ENCODE data around the gene DDIAS.

Gene DDIAS

DNA sequence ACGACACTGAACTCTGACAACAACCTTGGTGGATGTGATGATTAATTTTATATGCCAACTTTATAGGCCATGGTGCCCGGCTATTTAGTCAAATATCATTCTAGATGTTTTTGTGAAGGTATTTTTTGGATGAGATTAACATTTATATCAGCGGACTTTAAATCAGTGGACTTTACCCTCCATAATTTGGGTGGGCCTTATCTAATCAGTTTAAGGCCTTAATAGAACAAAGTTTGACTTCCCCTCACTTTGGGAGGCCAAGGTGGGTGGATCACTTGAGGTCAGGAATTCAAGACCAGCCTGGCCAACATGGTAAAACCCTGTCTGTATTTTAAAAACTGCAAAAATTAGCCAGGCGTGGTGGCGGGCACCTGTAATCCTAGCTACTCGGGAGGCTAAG, 5.4 kb upstream of the DDIAS start:
- no peak overlapping the region for H3K4me3 ChIP-seq (ENCODE audit: control insufficient read depth, low read depth, low read length)

DNA sequence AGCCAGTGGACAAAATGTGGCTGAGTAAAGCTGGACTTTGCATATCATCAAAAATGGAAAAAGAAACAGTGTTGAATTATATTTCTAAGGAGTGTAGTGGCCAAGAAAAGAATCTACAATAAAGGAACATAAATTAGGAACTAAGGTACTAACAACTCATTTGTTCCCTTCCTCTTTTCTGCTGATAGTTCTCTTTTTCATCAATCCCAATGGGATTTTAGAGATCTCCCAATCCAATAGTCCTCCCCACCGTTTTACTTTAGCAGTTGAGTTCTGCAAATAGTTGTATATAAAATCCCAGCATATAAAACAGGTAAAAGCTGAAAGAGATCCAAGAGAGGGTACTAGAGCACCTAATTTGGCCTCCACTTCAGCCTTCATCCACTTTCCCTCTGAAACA, 3.3 kb upstream of the DDIAS start:
- DNase-seq (ENCODE audit: low read depth), result no peak
- TF ChIP-seq, protein P1, sequence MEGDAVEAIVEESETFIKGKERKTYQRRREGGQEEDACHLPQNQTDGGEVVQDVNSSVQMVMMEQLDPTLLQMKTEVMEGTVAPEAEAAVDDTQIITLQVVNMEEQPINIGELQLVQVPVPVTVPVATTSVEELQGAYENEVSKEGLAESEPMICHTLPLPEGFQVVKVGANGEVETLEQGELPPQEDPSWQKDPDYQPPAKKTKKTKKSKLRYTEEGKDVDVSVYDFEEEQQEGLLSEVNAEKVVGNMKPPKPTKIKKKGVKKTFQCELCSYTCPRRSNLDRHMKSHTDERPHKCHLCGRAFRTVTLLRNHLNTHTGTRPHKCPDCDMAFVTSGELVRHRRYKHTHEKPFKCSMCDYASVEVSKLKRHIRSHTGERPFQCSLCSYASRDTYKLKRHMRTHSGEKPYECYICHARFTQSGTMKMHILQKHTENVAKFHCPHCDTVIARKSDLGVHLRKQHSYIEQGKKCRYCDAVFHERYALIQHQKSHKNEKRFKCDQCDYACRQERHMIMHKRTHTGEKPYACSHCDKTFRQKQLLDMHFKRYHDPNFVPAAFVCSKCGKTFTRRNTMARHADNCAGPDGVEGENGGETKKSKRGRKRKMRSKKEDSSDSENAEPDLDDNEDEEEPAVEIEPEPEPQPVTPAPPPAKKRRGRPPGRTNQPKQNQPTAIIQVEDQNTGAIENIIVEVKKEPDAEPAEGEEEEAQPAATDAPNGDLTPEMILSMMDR (IDR thresholded peaks at IDR 0.05; ENCODE audit: control insufficient read depth, insufficient read depth, low read depth, low read length, missing control alignments), result no peak
- H3K4me3 ChIP-seq (ENCODE audit: control insufficient read depth, low read depth, low read length), result no peak overlapping the region

More for the DNA sequence above, 5.4 kb upstream of the DDIAS start:
- TF ChIP-seq, protein P1 (IDR thresholded peaks at IDR 0.05; ENCODE audit: control insufficient read depth, insufficient read depth, low read depth, low read length, missing control alignments), result no peak
- no peak for DNase-seq (ENCODE audit: low read depth)

DNA sequence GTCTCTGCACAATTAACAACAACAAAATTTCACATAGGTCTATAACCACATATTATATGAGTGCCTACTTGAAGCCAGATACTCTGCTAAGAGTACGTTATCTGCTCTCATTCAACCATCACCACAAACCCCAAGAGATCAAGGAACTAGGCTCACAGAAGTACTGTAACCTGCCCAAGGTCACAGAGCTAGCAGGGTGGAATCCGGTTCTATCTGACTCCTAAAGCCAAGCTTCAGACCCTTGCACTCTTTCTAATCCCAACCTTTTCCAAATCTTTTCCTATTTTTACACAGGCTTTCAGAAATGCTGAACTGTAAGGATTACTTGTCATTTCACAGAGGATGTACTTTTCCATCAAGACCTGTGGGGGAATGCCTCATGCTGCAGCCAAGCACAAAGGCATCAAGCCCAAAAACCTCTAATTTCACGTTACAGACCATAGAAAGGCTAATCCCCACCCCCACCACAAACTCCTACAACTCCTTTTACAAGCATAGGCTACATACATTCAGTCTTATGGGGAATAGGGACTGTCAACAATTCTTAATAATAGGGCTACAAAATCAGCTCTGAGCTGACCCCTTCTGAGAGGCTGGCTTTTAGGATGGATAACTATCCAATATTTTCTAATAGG, 2.2 kb upstream of the DDIAS start:
- TF ChIP-seq, protein P1 (IDR thresholded peaks at IDR 0.05; ENCODE audit: control insufficient read depth, insufficient read depth, low read depth, low read length, missing control alignments), result no peak

DNA sequence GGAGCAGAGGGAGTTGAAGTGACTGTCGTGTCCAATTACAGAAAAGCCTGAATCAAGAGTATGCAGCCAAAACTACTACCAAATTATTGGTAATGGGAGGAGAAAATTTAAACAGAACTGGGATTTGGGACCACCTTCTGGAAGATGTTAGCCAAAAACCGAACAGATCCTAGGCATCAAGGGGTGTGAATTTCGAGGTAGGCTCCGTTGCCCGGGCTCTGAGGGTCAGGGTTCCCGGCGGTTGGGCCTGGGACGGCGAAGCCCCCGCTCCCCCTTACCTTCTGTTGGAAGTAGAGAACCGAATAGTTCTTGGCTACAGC, 1.6 kb upstream of the DDIAS start:
- no peak for DNase-seq (ENCODE audit: low read depth)
- peak overlapping the region; percentile 84 for H3K4me3 ChIP-seq (ENCODE audit: control insufficient read depth, low read depth, low read length)
- TF ChIP-seq, protein P1 (IDR thresholded peaks at IDR 0.05; ENCODE audit: control insufficient read depth, insufficient read depth, low read depth, low read length, missing control alignments), result no peak

More for the DNA sequence above, 2.2 kb upstream of the DDIAS start:
- peak overlapping the region; percentile 84 for H3K4me3 ChIP-seq (ENCODE audit: control insufficient read depth, low read depth, low read length)
- no peak for DNase-seq (ENCODE audit: low read depth)

DNA sequence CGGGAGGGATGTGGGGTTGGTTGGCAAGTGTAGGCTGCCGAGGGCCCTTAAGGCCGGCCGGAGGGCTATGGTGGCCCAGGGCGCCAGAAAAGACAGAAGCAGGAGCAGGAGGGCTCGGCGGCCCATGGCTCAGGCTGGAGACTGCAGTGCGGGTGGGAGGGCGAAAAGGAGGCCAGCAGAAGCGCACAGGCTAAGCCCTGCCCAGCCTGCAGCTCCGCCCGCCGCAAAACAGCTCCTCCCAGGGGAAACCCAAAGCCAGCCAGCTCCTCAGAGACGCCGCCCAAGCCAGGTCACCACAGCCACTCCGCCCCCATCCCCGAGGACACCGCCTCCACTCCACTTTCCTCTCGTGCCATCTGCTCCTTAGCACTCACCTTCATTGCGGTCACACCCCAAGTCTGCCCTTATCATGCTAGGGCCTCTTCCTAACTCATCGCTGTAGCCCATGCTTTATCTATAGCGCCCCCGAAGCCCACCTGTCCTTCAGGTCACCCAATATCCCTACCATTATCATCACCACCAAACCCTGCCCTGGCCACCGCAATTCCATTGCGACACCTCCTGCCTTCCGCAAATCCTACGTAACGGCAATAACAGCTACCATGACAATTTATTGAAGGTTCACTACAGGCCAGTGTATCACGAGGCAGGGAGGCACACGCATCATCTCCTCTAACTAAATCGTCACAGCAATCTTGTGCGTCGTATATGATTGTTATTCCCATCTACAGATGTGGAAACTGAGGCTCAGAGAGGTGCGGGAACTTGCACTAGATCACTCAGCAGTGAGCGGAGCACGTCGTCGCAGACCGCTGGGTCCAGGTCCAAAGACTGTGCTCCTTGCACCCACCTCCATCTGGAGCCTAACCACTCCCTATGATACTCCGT, 1.0 kb upstream of the DDIAS start, which contains the start of gene PRCP:
Gene PRCP, minus strand, starts transcription at position 154 of the 888 bp plus-strand sequence. Its CDS starts 28 bp downstream, at position 126.
- TF ChIP-seq, protein P1 (IDR thresholded peaks at IDR 0.05; ENCODE audit: control insufficient read depth, insufficient read depth, low read depth, low read length, missing control alignments), result peak; percentile 13
- peak within 1 kb of the TSS; percentile 84 for H3K4me3 ChIP-seq (ENCODE audit: control insufficient read depth, low read depth, low read length)
- DNase-seq (ENCODE audit: low read depth), result peak; percentile 57

DNA sequence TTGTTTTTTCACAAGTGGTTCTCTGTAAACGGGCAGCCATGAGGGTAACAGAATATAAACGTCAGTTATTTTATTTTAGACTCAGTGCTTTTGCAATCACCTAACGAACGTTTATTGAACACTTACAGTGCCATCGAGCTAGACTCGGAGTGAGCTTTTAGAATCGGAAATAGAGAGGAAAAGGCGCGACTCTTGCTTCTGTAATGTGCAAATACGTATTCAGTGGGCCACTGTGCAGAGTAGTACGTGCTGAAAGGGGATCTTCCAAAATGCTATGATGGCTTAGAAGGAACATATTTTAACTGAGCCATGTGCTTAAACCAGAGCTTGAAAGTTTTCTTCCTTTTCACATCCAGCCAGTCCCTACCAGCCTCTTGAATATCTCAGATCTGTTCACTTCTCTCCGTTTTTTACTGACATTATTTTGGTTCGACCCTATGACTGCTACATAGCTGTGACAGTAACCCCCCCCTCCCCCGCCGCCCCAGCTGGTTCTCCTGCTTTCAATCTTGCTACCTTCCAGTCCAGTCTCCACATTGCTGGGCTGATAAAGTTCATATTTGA, 468 bp downstream of the DDIAS start:
- TF ChIP-seq, protein P1 (IDR thresholded peaks at IDR 0.05; ENCODE audit: control insufficient read depth, insufficient read depth, low read depth, low read length, missing control alignments), result no peak
- H3K4me3 ChIP-seq (ENCODE audit: control insufficient read depth, low read depth, low read length), result peak overlapping the region; percentile 84
- DNase-seq (ENCODE audit: low read depth), result no peak
